GM19351 (cell line): ENCODE measurements around the gene PGD.
A peak's percentile ranks its signal among the peaks of the same experiment; 100 is the strongest.
"Not testable (repeated sequence)": the region's sequence is repeated elsewhere in the genome, so short reads cannot be mapped to it uniquely, and the experiment has no call there.

Experiments used
- ATAC-seq: cut with Tn5 transposase; IDR thresholded peaks from one replicate; pipeline ENCODE4 v1.9.1; 2021; ENCODE audit warnings: mild to moderate bottlenecking, moderate library complexity; ENCODE audit not compliant: unreplicated experiment

PGD gene

DNA sequence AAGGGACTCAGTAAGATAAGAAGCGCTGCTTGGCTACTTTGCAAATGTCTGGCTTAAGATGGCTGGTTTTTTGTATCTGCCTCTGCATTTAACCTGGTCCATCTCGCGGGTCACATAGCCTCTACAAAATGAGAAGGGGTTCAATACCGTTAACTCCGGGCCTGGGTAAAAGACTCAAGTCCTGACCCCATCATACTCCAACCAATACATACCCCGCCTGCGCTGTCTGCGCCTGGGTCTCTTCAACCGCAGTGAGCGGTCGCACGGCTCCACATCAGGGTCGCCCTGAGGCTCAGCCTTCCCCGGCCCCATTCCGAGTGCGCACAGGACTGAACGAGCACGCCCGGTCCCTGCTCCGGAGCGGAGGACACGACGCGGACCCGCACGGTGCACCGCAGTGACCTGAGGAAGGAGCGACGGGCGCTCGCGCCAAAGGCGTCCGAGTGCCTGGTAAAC, 558 bp upstream of the PGD start:
- peak; percentile 25 for ATAC-seq

DNA sequence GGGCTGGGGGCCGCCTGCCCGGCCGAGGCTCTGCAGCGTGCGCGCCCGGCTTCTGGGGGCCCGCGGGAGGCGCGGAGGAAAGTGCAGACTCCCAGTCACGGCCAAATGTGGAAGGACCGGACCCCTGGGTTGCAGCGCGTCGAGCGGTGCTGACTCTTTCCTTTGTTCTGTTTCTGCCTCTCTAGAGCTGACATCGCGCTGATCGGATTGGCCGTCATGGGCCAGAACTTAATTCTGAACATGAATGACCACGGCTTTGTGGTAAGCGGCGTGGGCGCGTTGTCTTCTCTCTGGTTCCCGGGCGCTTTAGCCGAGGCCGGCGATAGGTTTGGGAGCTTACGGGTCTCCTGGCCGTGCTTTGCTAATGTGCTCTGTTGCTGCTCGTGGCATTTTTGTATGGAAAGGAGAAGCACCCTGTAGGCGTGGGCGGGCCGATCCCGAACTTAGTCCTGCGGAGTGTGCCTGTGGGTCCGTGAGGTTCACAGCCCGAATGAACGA, 629 bp downstream of the PGD start:
- no peak for ATAC-seq

DNA sequence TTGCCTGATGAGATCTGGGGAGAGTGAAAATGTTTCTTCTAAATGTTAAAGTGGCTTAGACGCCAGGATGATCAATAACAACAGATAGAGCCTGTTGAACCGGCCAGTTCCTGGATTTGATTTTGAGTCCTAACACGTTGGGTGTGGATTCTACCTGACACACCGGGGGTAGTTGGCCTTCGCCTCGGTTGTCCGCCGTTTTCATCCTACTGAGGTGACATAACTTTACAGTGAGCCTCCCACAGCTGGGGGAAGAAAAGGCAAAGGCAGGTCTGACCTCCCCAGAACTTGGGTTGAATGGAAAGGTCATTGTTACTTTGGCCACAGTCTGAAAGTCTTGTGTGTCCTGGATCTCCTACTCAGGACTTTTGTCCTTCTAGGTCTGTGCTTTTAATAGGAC, 1.1 kb downstream of the PGD start:
- no peak for ATAC-seq

DNA sequence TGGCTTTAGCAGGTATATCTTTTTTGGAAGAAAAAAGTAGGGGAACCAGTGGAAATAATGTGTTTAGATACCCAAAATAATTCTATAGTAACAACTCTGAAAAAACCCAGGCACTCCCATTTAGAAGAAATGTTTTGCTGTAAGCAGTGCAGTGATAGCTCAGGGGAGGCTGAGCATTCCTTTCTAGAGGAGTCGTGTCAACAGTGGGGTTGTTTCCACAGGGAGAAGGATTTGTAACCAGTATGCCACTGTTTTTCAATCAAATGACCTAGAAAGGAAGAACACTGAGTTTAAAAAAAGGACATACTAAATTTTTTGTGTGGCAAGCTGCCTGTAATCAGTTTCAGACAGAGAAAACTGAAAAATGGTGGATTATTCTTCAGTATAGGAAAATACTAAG, 2.4 kb downstream of the PGD start:
- ATAC-seq: no peak

DNA sequence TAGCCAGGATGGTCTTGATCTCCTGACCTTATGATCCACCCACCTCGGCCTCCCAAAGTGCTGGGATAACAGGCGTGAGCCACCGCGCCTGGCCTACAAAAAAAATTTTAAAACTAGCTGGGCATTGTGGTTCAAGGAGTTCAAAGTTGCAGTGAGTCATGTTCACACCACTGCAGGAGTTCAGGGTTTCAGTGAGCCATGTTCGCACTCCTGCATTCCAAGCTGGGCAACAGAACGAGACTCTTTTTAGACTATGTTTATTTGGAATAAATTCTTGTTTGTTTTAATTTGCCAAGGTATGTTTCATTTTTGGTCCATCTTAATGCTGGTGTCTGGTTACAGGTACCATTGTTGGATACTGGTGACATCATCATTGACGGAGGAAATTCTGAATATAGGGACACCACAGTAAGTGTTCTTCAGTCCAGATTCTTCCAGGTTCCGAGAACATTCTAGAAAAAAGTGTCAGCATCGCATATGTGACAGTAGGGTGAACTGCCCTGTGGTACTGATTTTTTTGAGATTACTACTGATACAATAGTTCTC, 3.9 kb downstream of the PGD start:
- no peak for ATAC-seq

DNA sequence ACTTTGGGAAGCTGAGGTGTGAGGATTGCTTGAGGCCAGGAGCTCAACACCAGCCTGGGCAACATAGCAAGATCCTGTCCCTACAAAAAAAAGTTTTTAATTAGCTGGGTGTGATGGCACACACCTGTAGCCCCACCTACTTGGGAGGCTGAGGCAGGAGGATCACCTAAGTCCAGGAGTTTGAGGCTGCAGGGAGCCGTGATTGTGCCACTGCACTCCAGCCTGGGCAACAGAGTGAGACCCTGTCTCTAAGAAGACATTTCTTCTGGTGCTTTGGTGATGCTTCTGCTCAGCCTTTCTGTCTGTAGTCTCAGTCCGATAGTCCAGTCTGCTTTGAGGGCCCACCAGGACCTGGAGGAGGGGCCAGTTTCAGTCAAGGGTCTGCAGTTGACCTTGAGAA, 8.3 kb downstream of the PGD start:
- ATAC-seq: no peak

DNA sequence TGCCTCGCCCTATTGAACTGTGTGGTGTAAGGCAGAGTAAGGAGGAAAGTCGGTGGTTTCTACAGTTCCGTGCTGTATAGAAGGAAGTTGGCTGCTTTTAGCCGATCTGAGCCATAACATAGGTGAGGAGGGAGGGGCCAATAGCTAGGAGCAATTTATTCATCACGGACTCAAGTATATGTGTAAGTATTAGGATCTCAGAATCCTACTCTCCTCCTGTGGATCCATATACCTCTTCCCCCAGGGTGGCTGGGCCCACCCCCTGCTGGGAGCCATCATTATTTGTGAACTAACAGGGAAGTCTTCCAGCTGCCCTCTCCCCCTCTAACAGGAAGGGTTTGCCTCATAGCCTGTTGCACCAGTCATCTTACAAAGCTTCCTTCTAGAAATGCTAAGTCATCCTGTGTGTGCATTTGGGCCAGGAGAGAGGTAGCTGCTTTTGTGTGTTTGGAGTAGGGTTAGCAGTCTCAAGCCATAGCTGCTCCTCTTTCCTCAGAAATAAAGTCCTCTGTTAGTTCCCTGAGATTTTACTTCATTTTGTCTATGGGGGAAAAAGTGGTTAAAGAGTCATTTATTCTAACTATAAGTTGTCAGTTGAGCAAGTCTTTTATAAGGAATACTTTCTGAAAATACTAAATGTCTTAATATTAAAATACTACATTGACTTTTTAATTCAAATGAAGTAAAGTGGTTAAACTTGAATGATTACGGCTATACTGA, 16.5 kb downstream of the PGD start:
- no peak for ATAC-seq

DNA sequence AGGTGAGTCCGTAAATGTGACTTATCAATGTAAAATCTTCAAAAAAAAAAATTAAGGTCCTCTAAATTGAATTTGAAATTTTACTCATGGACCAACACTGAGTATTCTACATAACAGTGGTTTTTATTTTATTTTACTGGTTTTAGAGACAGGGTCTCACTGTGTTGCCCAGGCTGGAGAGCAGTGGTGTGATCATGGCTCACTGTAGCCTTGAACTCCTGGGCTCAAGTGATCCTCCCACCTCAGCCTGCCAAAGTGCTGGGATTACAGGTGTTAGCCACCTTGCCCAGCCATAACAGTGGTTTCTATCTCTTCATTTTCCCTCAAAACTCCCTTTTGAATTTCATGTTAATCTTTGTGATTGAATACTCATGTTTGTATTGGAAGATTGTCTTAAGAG, 17.1 kb downstream of the PGD start:
- not testable (repeated sequence) for ATAC-seq

DNA sequence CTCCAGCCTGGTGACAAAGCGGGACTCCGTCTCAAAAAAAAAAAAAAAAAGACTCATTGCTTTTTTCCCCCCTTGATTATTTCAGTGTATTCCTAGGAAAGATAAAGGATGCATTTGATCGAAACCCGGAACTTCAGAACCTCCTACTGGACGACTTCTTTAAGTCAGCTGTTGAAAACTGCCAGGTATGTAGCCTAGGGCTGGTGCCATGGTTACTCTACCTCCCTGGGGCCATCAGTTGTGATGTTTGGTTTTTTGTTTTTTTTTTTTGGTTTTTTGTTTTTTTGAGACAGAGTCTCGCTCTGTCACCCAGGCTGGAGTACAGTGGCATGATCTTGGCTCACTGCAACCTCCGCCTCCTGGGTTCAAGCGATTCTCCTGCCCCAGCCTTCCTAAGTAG, 19.9 kb downstream of the PGD start:
- ATAC-seq: not testable (repeated sequence)

DNA sequence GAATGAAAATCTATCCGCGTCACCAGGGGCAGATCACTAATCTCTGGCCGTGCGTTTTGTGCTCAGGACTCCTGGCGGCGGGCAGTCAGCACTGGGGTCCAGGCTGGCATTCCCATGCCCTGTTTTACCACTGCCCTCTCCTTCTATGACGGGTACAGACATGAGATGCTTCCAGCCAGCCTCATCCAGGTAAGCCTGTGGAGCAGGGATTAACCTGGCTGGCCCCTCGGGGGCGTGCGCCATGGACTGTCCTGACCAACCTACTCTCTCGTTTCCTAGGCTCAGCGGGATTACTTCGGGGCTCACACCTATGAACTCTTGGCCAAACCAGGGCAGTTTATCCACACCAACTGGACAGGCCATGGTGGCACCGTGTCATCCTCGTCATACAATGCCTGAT, 20.5 kb downstream of the PGD start:
- ATAC-seq: no peak

DNA sequence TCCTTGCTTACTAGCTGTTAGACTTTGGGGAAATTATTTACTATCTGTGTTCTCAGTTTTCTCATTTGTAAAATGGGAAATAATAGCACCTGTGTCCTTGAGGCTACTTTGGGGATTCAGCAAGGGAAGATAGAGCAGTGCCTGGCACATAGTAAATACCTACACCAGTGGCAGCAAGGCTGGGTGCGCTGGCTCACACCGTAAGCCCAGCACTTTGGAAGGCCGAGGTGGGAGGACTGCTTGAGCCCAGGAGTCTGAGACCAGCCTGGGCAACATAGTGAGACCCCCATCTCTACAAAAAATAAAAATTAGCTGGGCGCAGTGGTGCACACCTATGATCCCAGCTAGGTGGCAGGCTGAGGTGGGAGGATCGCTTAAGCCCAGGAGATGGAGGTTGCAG, 22.8 kb downstream of the PGD start:
- ATAC-seq: no peak

DNA sequence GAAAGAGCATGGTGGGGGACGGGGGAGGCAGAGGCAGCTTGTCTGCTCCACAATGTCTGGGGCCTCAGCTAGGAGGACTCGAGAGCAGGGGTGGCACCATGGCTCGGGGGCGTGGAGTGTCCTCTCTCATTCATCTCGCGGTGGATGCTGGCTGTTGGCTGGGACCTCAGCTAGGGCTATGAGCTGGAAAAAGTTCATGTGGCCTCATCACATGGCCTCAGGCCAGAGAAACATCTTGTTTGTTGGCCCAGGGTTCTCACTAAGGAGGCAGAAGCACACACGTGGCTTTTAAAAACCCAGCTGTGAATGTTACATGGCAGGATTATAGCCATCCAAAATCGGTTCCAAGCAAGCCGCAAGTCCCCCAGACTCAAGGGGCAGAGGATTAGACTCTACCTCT, 25.2 kb downstream of the PGD start:
- no peak for ATAC-seq

DNA sequence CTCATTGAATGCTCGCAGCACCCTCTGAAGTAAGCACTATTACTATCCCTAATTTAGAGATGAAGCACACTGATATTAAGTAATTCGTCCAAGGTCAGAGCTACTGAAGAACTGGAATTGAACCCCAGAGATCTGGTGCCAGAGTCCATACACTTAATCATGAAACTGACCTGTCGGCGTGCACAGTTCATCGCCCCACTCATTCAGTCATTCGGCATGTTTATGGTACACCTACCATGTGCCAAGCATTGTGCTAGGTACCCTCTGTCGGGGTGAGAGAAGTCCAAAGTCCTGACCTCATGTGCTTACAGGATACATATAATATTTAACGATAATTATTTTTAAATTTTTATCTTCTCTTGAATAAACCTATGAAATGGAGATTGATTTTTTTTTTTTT, 25.8 kb downstream of the PGD start:
- ATAC-seq: no peak

DNA sequence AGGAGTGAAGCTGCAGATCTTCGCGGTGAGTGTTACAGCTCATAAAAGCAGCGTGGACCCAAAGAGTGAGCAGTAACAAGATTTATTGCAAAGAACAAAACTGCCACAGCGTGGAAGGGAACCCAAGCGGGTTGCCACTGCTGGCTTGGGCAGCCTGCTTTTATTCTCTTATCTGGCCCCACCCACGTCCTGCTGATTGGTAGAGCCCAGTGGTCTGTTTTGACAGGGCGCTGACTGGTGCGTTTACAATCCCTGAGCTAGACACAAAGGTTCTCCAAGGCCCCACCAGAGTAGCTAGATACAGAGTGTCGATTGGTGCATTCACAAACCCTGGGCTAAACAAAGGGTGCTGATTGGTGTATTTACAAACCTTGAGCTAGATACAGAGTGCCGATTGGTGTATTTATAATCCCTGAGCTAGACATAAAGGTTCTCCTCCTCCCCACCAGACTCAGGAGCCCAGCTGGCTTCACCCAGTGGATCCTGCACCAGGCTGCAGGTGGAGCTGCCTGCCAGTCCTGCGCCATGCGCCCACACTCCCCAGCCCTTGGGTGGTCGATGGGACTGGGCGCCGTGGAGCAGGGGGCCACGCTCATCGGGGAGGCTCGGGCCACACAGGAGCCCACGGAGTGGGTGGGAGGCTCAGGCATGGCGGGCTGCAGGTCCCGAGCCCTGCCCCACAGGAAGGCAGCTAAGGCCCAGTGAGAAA, 27.1 kb downstream of the PGD start:
- not testable (repeated sequence) for ATAC-seq

DNA sequence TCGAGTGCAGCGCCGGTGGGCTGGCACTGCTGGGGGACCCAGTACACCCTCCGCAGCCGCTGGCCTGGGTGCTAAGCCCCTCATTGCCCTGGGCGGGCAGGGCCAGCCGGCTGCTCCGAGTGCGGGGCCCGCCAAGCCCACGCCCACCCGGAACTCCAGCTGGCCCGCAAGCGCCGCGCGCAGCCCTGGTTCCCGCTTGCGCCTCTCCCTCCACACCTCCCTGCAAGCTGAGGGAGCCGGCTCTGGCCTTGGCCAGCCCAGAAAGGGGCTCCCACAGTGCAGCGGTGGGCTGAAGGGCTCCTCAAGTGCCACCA, 27.6 kb downstream of the PGD start:
- not testable (repeated sequence) for ATAC-seq

DNA sequence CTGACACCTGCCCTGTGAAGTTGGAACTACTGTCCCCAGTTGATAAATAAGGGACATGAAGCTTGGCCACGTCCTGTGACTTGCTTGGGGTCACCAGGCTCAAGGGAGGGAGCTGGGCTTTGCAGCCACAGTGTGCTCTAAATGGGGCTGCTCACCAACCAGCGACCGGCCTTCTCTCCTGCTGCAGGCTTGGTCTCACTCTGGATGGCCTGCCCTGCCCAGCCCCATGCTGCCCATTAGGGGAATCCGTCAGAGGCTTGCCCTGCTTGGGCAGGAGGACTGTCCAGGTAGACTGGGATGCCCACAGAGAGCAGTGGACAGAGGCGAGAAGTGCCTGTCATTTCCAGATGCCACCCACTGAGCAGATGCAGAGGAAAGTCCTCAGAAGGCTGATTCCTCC, 30.1 kb downstream of the PGD start:
- ATAC-seq: no peak

DNA sequence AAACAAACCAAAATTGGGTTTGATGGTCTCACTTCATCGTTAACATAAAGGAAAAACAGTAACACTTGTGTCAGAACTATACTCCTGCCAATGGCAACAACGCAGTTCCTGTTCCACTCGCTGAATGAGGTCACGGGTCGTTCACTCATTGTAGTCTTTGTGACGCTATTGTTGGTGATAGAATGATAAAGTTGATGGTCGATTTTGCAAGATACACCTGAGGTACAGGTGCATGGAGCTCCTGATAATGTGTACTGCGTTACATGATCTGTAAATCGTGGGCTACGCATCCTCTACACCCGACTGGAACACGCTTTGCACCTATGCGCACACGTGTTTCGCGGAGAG, 31.0 kb downstream of the PGD start:
- ATAC-seq: no peak

DNA sequence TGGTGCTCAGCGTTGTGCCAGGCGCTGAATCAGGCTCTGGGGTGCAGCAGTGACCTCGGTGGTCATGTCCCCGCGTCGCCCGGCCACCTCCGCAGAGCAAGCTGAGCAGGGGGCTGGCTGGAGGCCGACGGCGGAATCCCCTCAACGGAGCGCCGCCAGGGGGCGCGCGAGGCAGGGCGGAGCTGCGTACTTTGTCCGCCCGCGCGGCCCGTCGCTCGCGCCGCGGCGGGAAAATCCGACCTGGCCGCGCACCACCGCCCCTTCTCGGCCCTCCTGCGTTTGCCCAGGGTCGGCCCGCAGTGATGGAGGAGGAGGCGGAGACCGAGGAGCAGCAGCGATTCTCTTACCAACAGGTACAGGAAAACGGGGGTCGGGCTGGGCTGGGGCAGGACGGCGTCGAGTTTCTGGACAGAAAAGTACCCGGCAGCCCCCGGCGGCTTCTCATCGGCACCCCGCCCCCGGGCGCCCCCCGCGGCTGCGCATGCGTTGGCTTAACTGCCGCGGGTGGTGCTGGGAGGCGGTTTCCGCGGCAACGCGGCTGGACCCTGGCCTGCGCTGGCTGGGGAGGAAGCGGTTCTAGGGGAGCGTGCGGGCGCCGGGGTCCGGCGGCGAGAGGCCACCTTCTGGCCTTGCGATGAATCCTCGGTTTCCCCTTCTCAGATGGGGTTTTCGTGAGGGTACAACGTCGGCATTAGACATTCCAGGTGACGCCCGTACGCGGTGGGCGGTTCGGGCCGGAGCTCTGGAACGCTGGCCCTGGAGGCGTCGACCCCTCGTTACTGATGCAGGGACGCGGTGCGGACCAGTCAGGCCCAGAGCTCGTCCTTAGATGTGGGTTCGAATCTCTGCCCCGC, 31.6 kb downstream of the PGD start, which contains the start of gene CENPS:
Gene CENPS, plus strand, starts transcription at position 218 of the 854 bp plus-strand sequence. Its CDS starts 85 bp downstream, at position 303.
- ATAC-seq: peak; percentile 75

DNA sequence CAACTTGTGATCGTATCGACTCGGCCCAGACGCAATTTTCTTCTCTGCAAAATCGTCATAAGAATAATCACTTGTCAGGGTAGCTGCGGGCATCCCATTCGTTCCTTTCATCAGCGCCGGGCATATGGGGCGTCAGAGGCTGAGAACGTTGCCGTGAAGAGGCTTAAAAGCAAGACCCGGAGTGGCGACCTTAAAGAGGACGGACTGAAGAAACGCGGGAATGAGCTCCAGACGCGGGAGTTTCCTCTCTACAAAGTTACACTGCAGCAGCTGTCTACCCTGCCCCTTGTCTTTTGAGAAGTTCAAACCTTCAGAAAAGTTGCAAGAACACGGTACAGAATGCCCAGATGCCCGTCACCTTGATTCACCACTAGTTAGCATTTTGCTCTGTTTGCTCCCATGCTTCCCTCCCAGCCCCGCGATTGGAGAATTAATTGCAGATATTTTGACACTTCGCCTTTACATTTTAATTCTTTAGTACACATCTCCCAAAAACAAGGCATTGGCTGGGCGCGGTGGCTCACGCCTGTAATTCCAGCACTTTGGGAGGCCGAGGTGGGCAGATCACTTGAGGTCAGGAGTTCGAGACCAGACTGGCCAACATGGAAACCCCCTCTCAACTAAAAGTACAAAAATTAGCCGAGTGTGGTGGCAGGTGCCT, 32.3 kb downstream of the PGD start:
- no peak for ATAC-seq

DNA sequence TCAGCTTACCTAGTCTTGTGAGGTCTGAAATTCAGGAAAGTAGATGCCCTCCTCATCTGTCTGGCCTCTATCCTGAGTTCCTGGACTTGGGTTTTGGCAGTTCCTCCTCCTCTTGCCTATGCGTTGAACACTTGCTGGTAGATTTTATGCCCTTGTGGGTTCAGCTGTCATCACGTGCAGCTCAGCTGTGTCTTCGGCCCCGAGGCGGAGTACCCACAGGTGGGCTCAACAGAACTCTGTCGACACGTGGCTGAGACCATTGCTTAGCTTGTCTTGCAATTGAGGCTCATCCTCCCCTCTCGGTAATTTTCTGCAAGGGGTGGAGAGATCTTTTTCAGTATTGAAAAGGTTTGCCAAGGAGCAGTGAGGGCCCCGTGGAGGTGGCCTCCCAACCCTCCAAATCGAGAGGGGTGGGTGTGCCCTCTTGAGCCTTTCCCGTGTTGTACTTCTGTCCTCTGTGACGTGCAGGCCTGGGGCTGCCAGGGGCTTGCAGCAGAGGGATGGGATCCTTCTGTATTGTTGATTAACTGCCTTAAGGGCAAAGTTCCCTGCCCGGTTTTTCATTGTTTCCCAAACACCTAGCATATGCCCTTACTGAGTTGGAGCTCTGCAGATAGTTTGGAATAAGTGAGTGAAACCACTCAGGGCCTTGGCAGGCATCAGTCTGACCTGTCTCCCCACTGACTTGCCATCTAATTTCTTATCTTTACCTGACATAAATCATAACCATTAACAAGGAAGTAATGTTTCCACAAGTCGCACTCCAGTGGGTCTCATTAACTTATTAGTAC, 34.2 kb downstream of the PGD start:
- no peak for ATAC-seq
